Measurements from ENCODE around the gene GSPT1. TPM values are rescaled to one million over a fixed set of nuclear protein-coding genes. Genes with fewer than 3 reads are reported as not detected.
A peak's percentile ranks its signal among the peaks of the same experiment; 100 is the strongest.
"Not testable (repeated sequence)": the region's sequence is repeated elsewhere in the genome, so short reads cannot be mapped to it uniquely, and the experiment has no call there.

GSPT1 gene
- total RNA-seq (10 to 100 TPM; 60.4 to 73.2 TPM), polyA plus RNA-seq (ENCODE audit: insufficient read length in 2 of 2) (10 to 100 TPM; 87.5 to 98.3 TPM)
- long read RNA-seq, donor 1, full-length matches to known transcripts: 19 of 19 reads
- long read RNA-seq, donor 1, partial matches to known transcripts: 0 of 19 reads
- long read RNA-seq, donor 1, other reads (novel, unspliced or antisense): 0 of 19 reads
- long read RNA-seq, donor 2, full-length matches to known transcripts: 8 of 8 reads
- long read RNA-seq, donor 2, partial matches to known transcripts: 0 of 8 reads
- long read RNA-seq, donor 2, other reads (novel, unspliced or antisense): 0 of 8 reads
- long read RNA-seq, donor 3, full-length matches to known transcripts: 11 of 11 reads
- long read RNA-seq, donor 3, partial matches to known transcripts: 0 of 11 reads
- long read RNA-seq, donor 3, other reads (novel, unspliced or antisense): 0 of 11 reads
- long read RNA-seq, donor 4, full-length matches to known transcripts: 11 of 16 reads
- long read RNA-seq, donor 4, partial matches to known transcripts: 5 of 16 reads
- long read RNA-seq, donor 4, other reads (novel, unspliced or antisense): 0 of 16 reads

DNA sequence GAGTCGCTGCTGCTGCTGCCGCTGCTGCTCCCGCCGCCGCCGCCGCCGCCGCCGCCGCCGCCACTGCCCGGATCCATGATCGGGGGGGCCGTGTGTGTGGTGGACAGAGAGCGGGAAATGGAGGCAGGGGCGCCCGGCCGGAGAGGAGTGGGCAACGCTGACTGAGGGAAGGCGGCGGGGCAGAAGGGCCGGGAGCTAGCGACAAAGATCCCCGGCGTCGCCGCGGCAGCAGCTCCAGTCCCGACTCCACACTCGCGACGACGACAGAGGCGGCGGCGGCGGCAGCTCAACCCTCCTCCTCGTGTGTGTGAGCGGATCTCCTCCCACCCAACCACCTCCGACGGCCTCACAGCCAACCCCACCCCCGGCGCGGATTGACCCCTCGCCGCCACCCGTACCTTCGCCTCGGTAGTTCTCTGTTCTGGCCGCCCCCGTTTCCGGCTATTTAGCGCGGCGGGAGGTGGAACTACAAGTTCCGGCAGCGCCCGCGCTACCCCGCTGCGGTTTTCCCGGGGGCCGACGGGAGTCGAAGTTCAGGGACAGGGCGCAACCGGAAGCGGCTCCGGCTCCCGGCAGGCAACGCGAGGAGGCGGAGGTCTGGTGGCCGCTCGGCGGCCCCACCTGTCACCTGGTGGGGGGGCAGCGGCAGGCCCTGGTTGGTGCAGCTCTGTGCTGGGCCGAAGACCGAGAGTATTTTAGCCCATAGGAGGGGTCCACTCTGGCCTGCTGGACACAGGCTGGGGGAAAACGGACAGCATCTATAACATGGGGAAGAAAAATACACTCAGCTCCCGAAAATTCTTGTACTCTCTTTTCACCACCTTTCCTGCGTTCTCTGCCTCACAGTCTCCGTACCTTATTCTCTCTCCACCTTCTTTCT is at the start of gene GSPT1:
TSS of gene GSPT1 (minus strand) at position 313 of the 880 bp plus-strand sequence. CDS start at position 77, 236 bp downstream.
- Histone ChIP-seq H3K4me3 (ENCODE audit: low read depth, low read length) (peak within 1 kb of the TSS; percentile 79), H3K27me3 (ENCODE audit: control insufficient read depth, insufficient read depth, low read length) (no peaks in the 10 kb centered on the region), H3K9me3 (ENCODE audit: control insufficient read depth, insufficient read depth, low read length) (no peaks in the 10 kb centered on the region), H3K27ac (ENCODE audit: low read depth, low read length) (peak within 1 kb of the TSS; percentile 88), H3K4me1 (ENCODE audit: control insufficient read depth, insufficient read depth, low read length) (peaks cover 7% of the 10 kb centered on the region), H3K36me3 (ENCODE audit: control insufficient read depth, insufficient read depth, low read length) (no peaks in the 10 kb centered on the region)
- WGBS (ENCODE audit: insufficient coverage): under 1% methylated on average over 84 of the region's 84 CpGs
- DNase-seq (ENCODE audit: low read depth in 4 of 6, low spot score in 6 of 6): peak; percentile 89 to 99 (median 98)

GRCh38 chr16:11964761-11965551 is 49.2 kb upstream of the GSPT1 start, which contains the start of gene TNFRSF17:
TSS of gene TNFRSF17 (plus strand) at chr16:11965210. CDS start at chr16:11965325, 115 bp downstream.
- H3K4me3 ChIP-seq (ENCODE audit: low read depth, low read length): no peak within 1 kb of the TSS
- H3K27me3 ChIP-seq (ENCODE audit: control insufficient read depth, insufficient read depth, low read length): no peaks in the 10 kb centered on the region
- 64% methylated on average over 5 of the region's 9 CpGs for WGBS (ENCODE audit: insufficient coverage)
- H3K27ac ChIP-seq (ENCODE audit: low read depth, low read length): no peak within 1 kb of the TSS
- H3K9me3 ChIP-seq (ENCODE audit: control insufficient read depth, insufficient read depth, low read length): no peaks in the 10 kb centered on the region
- no peaks in the 10 kb centered on the region for H3K4me1 ChIP-seq (ENCODE audit: control insufficient read depth, insufficient read depth, low read length)
- no peaks in the 10 kb centered on the region for H3K36me3 ChIP-seq (ENCODE audit: control insufficient read depth, insufficient read depth, low read length)
- no peak for DNase-seq (ENCODE audit: low read depth in 4 of 6, low spot score in 6 of 6)

- DNase-seq (ENCODE audit: low read depth in 4 of 6, low spot score in 6 of 6): no peak
- no peak overlapping the region for H3K27ac ChIP-seq (ENCODE audit: low read depth, low read length)
- H3K4me3 ChIP-seq (ENCODE audit: low read depth, low read length): no peak overlapping the region
- H3K9me3 ChIP-seq (ENCODE audit: control insufficient read depth, insufficient read depth, low read length): no peaks in the 10 kb centered on the region
- WGBS (ENCODE audit: insufficient coverage): 100% methylated on average over 1 of the region's 6 CpGs
- H3K27me3 ChIP-seq (ENCODE audit: control insufficient read depth, insufficient read depth, low read length): no peaks in the 10 kb centered on the region
- no peaks in the 10 kb centered on the region for H3K36me3 ChIP-seq (ENCODE audit: control insufficient read depth, insufficient read depth, low read length)
- H3K4me1 ChIP-seq (ENCODE audit: control insufficient read depth, insufficient read depth, low read length): no peaks in the 10 kb centered on the region
These were observed 48.0 kb upstream of the GSPT1 start for GRCh38 chr16:11963706-11964105.

DNA sequence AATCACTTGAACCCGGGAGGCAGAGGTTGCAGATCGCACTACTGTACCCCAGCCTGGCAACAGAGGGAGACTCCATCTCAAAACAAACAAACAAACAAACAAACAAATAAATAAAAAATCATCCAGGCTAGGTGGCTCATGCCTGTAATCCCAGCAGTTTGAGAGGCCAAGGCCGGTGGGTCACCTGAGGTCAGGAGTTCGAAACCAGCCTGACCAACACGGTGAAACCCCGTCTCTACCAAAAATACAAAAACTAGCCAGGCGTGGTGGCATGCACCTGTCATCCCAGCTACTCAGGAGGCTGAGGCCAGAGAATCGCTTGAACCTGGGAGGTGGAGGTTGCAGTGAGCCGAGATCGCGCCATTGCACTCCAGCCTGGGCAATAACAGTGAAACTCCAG is 47.2 kb upstream of the GSPT1 start:
- H3K27me3 ChIP-seq (ENCODE audit: control insufficient read depth, insufficient read depth, low read length); H3K4me1 ChIP-seq (ENCODE audit: control insufficient read depth, insufficient read depth, low read length); H3K4me3 ChIP-seq (ENCODE audit: low read depth, low read length); H3K27ac ChIP-seq (ENCODE audit: low read depth, low read length); H3K9me3 ChIP-seq (ENCODE audit: control insufficient read depth, insufficient read depth, low read length); DNase-seq (ENCODE audit: low read depth in 4 of 6, low spot score in 6 of 6); H3K36me3 ChIP-seq (ENCODE audit: control insufficient read depth, insufficient read depth, low read length): not testable (repeated sequence)
- 95% methylated on average over 8 of the region's 11 CpGs for WGBS (ENCODE audit: insufficient coverage)

GRCh38 chr16:11962457-11962856 is 46.7 kb upstream of the GSPT1 start:
- H3K4me3 ChIP-seq (ENCODE audit: low read depth, low read length); H3K27ac ChIP-seq (ENCODE audit: low read depth, low read length); DNase-seq (ENCODE audit: low read depth in 4 of 6, low spot score in 6 of 6); H3K27me3 ChIP-seq (ENCODE audit: control insufficient read depth, insufficient read depth, low read length); H3K9me3 ChIP-seq (ENCODE audit: control insufficient read depth, insufficient read depth, low read length); H3K4me1 ChIP-seq (ENCODE audit: control insufficient read depth, insufficient read depth, low read length); H3K36me3 ChIP-seq (ENCODE audit: control insufficient read depth, insufficient read depth, low read length): not testable (repeated sequence)
- WGBS (ENCODE audit: insufficient coverage): 83% methylated on average over 1 of the region's 5 CpGs

- 95% methylated on average over 9 of the region's 10 CpGs for WGBS (ENCODE audit: insufficient coverage)
- Histone ChIP-seq H3K4me3 (ENCODE audit: low read depth, low read length) (no peak overlapping the region), H3K27me3 (ENCODE audit: control insufficient read depth, insufficient read depth, low read length) (no peaks in the 10 kb centered on the region), H3K36me3 (ENCODE audit: control insufficient read depth, insufficient read depth, low read length) (no peaks in the 10 kb centered on the region), H3K9me3 (ENCODE audit: control insufficient read depth, insufficient read depth, low read length) (no peaks in the 10 kb centered on the region), H3K4me1 (ENCODE audit: control insufficient read depth, insufficient read depth, low read length) (no peaks in the 10 kb centered on the region), H3K27ac (ENCODE audit: low read depth, low read length) (no peak overlapping the region)
- no peak for DNase-seq (ENCODE audit: low read depth in 4 of 6, low spot score in 6 of 6)
These were observed 42.0 kb upstream of the GSPT1 start for GRCh38 chr16:11957591-11958395.

GRCh38 chr16:11956558-11956957 is 40.8 kb upstream of the GSPT1 start:
- H3K9me3 ChIP-seq (ENCODE audit: control insufficient read depth, insufficient read depth, low read length): no peaks in the 10 kb centered on the region
- no peaks in the 10 kb centered on the region for H3K36me3 ChIP-seq (ENCODE audit: control insufficient read depth, insufficient read depth, low read length)
- no peak overlapping the region for H3K4me3 ChIP-seq (ENCODE audit: low read depth, low read length)
- H3K27ac ChIP-seq (ENCODE audit: low read depth, low read length): no peak overlapping the region
- no peaks in the 10 kb centered on the region for H3K27me3 ChIP-seq (ENCODE audit: control insufficient read depth, insufficient read depth, low read length)
- DNase-seq (ENCODE audit: low read depth in 4 of 6, low spot score in 6 of 6): no peak
- H3K4me1 ChIP-seq (ENCODE audit: control insufficient read depth, insufficient read depth, low read length): no peaks in the 10 kb centered on the region
- WGBS (ENCODE audit: insufficient coverage): 50% methylated on average over 1 of the region's 2 CpGs

DNA sequence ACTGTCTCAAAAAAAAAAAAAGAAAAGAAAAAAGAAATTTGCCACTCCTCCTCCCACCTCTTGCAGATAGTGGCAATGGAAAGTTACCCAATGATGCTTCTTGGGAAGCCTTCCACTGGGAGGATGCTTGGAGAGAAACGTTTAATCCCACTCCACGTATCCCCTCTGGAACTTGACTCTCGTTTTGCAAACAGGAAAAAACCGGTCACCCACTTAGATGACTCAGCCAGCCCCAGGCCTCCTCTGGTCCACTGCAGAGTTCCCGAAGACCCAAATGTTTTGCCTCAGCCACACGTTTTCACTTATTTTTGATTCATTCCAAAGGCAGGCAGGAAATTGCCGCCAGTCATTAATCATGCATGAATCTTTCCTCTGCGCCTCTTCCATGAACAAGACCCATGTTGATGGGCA is 40.0 kb upstream of the GSPT1 start:
- no peak for DNase-seq (ENCODE audit: low read depth in 4 of 6, low spot score in 6 of 6)
- no peak overlapping the region for H3K27ac ChIP-seq (ENCODE audit: low read depth, low read length)
- WGBS (ENCODE audit: insufficient coverage): 84% methylated on average over 7 of the region's 8 CpGs
- H3K4me1 ChIP-seq (ENCODE audit: control insufficient read depth, insufficient read depth, low read length): no peaks in the 10 kb centered on the region
- H3K4me3 ChIP-seq (ENCODE audit: low read depth, low read length): no peak overlapping the region
- no peaks in the 10 kb centered on the region for H3K36me3 ChIP-seq (ENCODE audit: control insufficient read depth, insufficient read depth, low read length)
- H3K27me3 ChIP-seq (ENCODE audit: control insufficient read depth, insufficient read depth, low read length): no peaks in the 10 kb centered on the region
- H3K9me3 ChIP-seq (ENCODE audit: control insufficient read depth, insufficient read depth, low read length): no peaks in the 10 kb centered on the region
